ENCODE measurements around the gene NFATC1. TPM values are rescaled to one million over a fixed set of nuclear protein-coding genes. Genes with fewer than 3 reads are reported as not detected.

NFATC1 gene
- total RNA-seq, 2 experiments from 2014 or later: 94.2 to 98.5 TPM

- Mint-ChIP-seq H3K27me3 (no peaks in the 10 kb centered on the region), H3K4me1 (peaks cover 12% of the 10 kb centered on the region), H3K36me3 (peaks cover 19% of the 10 kb centered on the region), H3K27ac (no peak overlapping the region), H3K4me3 (no peak overlapping the region), H3K9me3 (no peaks in the 10 kb centered on the region)
- DNase-seq: no peak
These were observed 93.5 kb downstream of the NFATC1 start for GRCh38 chr18:79489051-79489898.

- Mint-ChIP-seq H3K36me3 (peaks cover 20% of the 10 kb centered on the region), H3K27ac (no peak overlapping the region), H3K9me3 (no peaks in the 10 kb centered on the region), H3K4me3 (no peak overlapping the region), H3K4me1 (peaks cover 12% of the 10 kb centered on the region), H3K27me3 (no peaks in the 10 kb centered on the region)
- DNase-seq: no peak
These were observed 94.3 kb downstream of the NFATC1 start for GRCh38 chr18:79489899-79490625.

GRCh38 chr18:79490626-79491041 lies 94.9 kb downstream of the NFATC1 start:
- DNase-seq: no peak
- Mint-ChIP-seq H3K36me3 (peaks cover 25% of the 10 kb centered on the region), H3K4me1 (peaks cover 12% of the 10 kb centered on the region), H3K9me3 (no peaks in the 10 kb centered on the region), H3K27ac (peak overlapping the region; percentile 69), H3K27me3 (no peaks in the 10 kb centered on the region), H3K4me3 (peak overlapping the region; percentile 8)

- Mint-ChIP-seq H3K36me3 (peaks cover 29% of the 10 kb centered on the region), H3K27ac (peak overlapping the region; percentile 69), H3K9me3 (peaks cover 2% of the 10 kb centered on the region), H3K27me3 (no peaks in the 10 kb centered on the region), H3K4me3 (peak overlapping the region; percentile 8), H3K4me1 (peaks cover 14% of the 10 kb centered on the region)
- DNase-seq: no peak
These were observed 95.4 kb downstream of the NFATC1 start for GRCh38 chr18:79491081-79491551.

GRCh38 chr18:79493211-79493800 lies 97.6 kb downstream of the NFATC1 start:
- no peaks in the 10 kb centered on the region for H3K27me3 Mint-ChIP-seq
- H3K27ac Mint-ChIP-seq: no peak overlapping the region
- DNase-seq: no peak
- H3K4me1 Mint-ChIP-seq: peaks cover 24% of the 10 kb centered on the region
- H3K36me3 Mint-ChIP-seq: peaks cover 45% of the 10 kb centered on the region
- peaks cover 15% of the 10 kb centered on the region for H3K9me3 Mint-ChIP-seq
- no peak overlapping the region for H3K4me3 Mint-ChIP-seq

- Mint-ChIP-seq H3K4me3 (no peak overlapping the region), H3K9me3 (peaks cover 19% of the 10 kb centered on the region), H3K27me3 (no peaks in the 10 kb centered on the region), H3K4me1 (peaks cover 24% of the 10 kb centered on the region), H3K27ac (no peak overlapping the region), H3K36me3 (peaks cover 50% of the 10 kb centered on the region)
- DNase-seq: no peak
These were observed 98.1 kb downstream of the NFATC1 start for GRCh38 chr18:79493801-79494211.

GRCh38 chr18:79494936-79495335 lies 99.2 kb downstream of the NFATC1 start:
- H3K4me3 Mint-ChIP-seq: no peak overlapping the region
- H3K36me3 Mint-ChIP-seq: peaks cover 61% of the 10 kb centered on the region
- H3K27ac Mint-ChIP-seq: peak overlapping the region; percentile 5
- H3K9me3 Mint-ChIP-seq: peaks cover 28% of the 10 kb centered on the region
- no peak for DNase-seq
- peaks cover 24% of the 10 kb centered on the region for H3K4me1 Mint-ChIP-seq
- H3K27me3 Mint-ChIP-seq: no peaks in the 10 kb centered on the region

GRCh38 chr18:79495591-79496071 lies 99.9 kb downstream of the NFATC1 start:
- Mint-ChIP-seq H3K4me3 (no peak overlapping the region), H3K27ac (no peak overlapping the region), H3K9me3 (peaks cover 34% of the 10 kb centered on the region), H3K4me1 (peaks cover 24% of the 10 kb centered on the region), H3K36me3 (peaks cover 67% of the 10 kb centered on the region), H3K27me3 (no peaks in the 10 kb centered on the region)
- DNase-seq: no peak

GRCh38 chr18:79496237-79496977 lies 100.7 kb downstream of the NFATC1 start:
- H3K9me3 Mint-ChIP-seq: peaks cover 37% of the 10 kb centered on the region

GRCh38 chr18:79496978-79497637 lies 101.4 kb downstream of the NFATC1 start:
- no peak for DNase-seq
- peaks cover 18% of the 10 kb centered on the region for H3K4me1 Mint-ChIP-seq
- H3K4me3 Mint-ChIP-seq: no peak overlapping the region
- no peak overlapping the region for H3K27ac Mint-ChIP-seq
- no peaks in the 10 kb centered on the region for H3K27me3 Mint-ChIP-seq
- H3K36me3 Mint-ChIP-seq: peaks cover 70% of the 10 kb centered on the region
- H3K9me3 Mint-ChIP-seq: peaks cover 37% of the 10 kb centered on the region

More at GRCh38 chr18:79496237-79496977, 100.7 kb downstream of the NFATC1 start:
- H3K36me3 Mint-ChIP-seq: peaks cover 70% of the 10 kb centered on the region
- no peak for DNase-seq
- H3K27me3 Mint-ChIP-seq: no peaks in the 10 kb centered on the region
- H3K4me1 Mint-ChIP-seq: peaks cover 20% of the 10 kb centered on the region
- H3K27ac Mint-ChIP-seq: no peak overlapping the region
- no peak overlapping the region for H3K4me3 Mint-ChIP-seq

GRCh38 chr18:79497638-79498081 lies 101.9 kb downstream of the NFATC1 start:
- no peak overlapping the region for H3K4me3 Mint-ChIP-seq
- no peak overlapping the region for H3K27ac Mint-ChIP-seq
- H3K4me1 Mint-ChIP-seq: peaks cover 20% of the 10 kb centered on the region
- H3K27me3 Mint-ChIP-seq: no peaks in the 10 kb centered on the region
- peaks cover 68% of the 10 kb centered on the region for H3K36me3 Mint-ChIP-seq
- peaks cover 37% of the 10 kb centered on the region for H3K9me3 Mint-ChIP-seq
- no peak for DNase-seq

GRCh38 chr18:79498662-79499061 lies 102.9 kb downstream of the NFATC1 start:
- H3K27ac Mint-ChIP-seq: no peak overlapping the region
- H3K4me3 Mint-ChIP-seq: no peak overlapping the region
- peaks cover 37% of the 10 kb centered on the region for H3K9me3 Mint-ChIP-seq
- H3K27me3 Mint-ChIP-seq: no peaks in the 10 kb centered on the region
- peaks cover 30% of the 10 kb centered on the region for H3K4me1 Mint-ChIP-seq
- peaks cover 66% of the 10 kb centered on the region for H3K36me3 Mint-ChIP-seq
- DNase-seq: no peak

GRCh38 chr18:79501006-79501405 lies 105.3 kb downstream of the NFATC1 start:
- H3K27me3 Mint-ChIP-seq: no peaks in the 10 kb centered on the region
- no peak for DNase-seq
- peaks cover 71% of the 10 kb centered on the region for H3K36me3 Mint-ChIP-seq
- H3K9me3 Mint-ChIP-seq: peaks cover 36% of the 10 kb centered on the region
- H3K4me1 Mint-ChIP-seq: peaks cover 46% of the 10 kb centered on the region
- H3K27ac Mint-ChIP-seq: no peak overlapping the region
- no peak overlapping the region for H3K4me3 Mint-ChIP-seq

- peaks cover 61% of the 10 kb centered on the region for H3K36me3 Mint-ChIP-seq
- H3K27me3 Mint-ChIP-seq: no peaks in the 10 kb centered on the region
- peak; percentile 4 for DNase-seq
- H3K27ac Mint-ChIP-seq: peak overlapping the region; percentile 88
- peaks cover 29% of the 10 kb centered on the region for H3K9me3 Mint-ChIP-seq
- peaks cover 52% of the 10 kb centered on the region for H3K4me1 Mint-ChIP-seq
- no peak overlapping the region for H3K4me3 Mint-ChIP-seq
These were observed 107.1 kb downstream of the NFATC1 start for GRCh38 chr18:79502782-79503181.

Measured in activated naive CD8-positive, alpha-beta T cell treated with anti-CD3 and anti-CD28 coated beads for 36 hours (primary cell).